GM12878 (cell line): Measurements from ENCODE around the gene EPB41L2. TPM values are rescaled to one million over a fixed set of nuclear protein-coding genes. Genes with fewer than 3 reads are reported as not detected.

Experiments used
- ATAC-seq: fragments of 200-7000 bp; cut with Tn5 transposase; 3 replicates; pipeline ENCODE4 v1.9.1; 2020; ENCODE audit warnings: mild to moderate bottlenecking, moderate library complexity
- BruUV-seq: library from RNA; stranded (reverse); fragments of 400-500 nt; replicated peaks from 2 replicates; lab custom pipeline; 2021; lab: Mats Ljungman, UMichigan
- CTCF ChIA-PET: fragments of 300-600 bp; sonication (Branson Sonifier 250); formaldehyde crosslinking; extraction: SDS; loops from one replicate; lab custom pipeline; 2021; ENCODE audit warnings: inconsistent platforms; lab: Yijun Ruan, JAX
- POLR2A ChIA-PET: fragments of 350-600 bp; formaldehyde crosslinking; extraction: SDS; loops from one replicate; lab custom pipeline; 2021; ENCODE audit warnings: inconsistent platforms; lab: Charles Lee
- RAD21 ChIA-PET: fragments of 300-600 bp; sonication (Branson Sonifier 250); formaldehyde crosslinking; loops from one replicate; lab custom pipeline; 2023; ENCODE audit warnings: antibody characterized with exemption; ENCODE audit not compliant: unreplicated experiment; lab: Charles Lee
- SMC1A ChIA-PET: fragments of 300-600 bp; sonication (Branson Sonifier 250); formaldehyde crosslinking; loops from one replicate; lab custom pipeline; 2023; ENCODE audit not compliant: unreplicated experiment, uncharacterized antibody; lab: Charles Lee
- DNase-seq: peaks from one replicate; pipeline ENCODE4 v3.0.0-alpha.2; 2011; ENCODE audit warnings: low read depth, low spot score
- FAIRE-seq: peaks from 3 replicates; lab custom pipeline; 2011; peaks lifted over from hg19 to GRCh38; lab: Jason Lieb, UNC
- H2AFZ ChIP-seq: 2 replicates; pipeline ENCODE4 v1.6.0; 2011; ENCODE audit warnings: low read depth, low read length, control low read depth; ENCODE audit not compliant: control insufficient read depth
- H3K27ac ChIP-seq: 2 replicates; pipeline ENCODE4 v1.5.1; 2011; ENCODE audit warnings: control low read depth; ENCODE audit not compliant: control insufficient read depth, insufficient read depth
- H3K27me3 ChIP-seq, 2 experiments: replicated peaks in 1 of 2; 2 replicates each; pipeline versions ENCODE4 v1.6.0 to v1.6.1; 2011; ENCODE audit warnings: low read length in 1 of 2; ENCODE audit not compliant: control insufficient read depth in 2 of 2, insufficient read depth in 2 of 2
- H3K36me3 ChIP-seq, 2 experiments: 2 replicates each; pipeline ENCODE4 v1.5.1; 2011; ENCODE audit warnings: low read length in 1 of 2; ENCODE audit not compliant: control insufficient read depth in 2 of 2, insufficient read depth in 2 of 2
- H3K4me1 ChIP-seq: 2 replicates; pipeline ENCODE4 v1.6.1; 2011; ENCODE audit warnings: mild to moderate bottlenecking, low read length, moderate library complexity, mixed read lengths; ENCODE audit not compliant: control insufficient read depth, insufficient read depth
- H3K4me2 ChIP-seq: 2 replicates; pipeline ENCODE4 v1.6.0; 2011; ENCODE audit warnings: control low read depth; ENCODE audit not compliant: control insufficient read depth, insufficient read depth
- H3K4me3 ChIP-seq: fragments of 200-600 bp; sonication (generic); 2 replicates; pipeline ENCODE4 v1.5.1; 2016
- H3K79me2 ChIP-seq: 2 replicates; pipeline ENCODE4 v1.6.0; 2011; ENCODE audit warnings: low read length; ENCODE audit not compliant: control insufficient read depth, insufficient read depth
- H3K9ac ChIP-seq: 2 replicates; pipeline ENCODE4 v1.8.0; 2011; ENCODE audit warnings: low read length, control low read depth, mixed read lengths; ENCODE audit not compliant: control insufficient read depth, insufficient read depth
- H3K9me3 ChIP-seq: replicated peaks from 3 replicates; pipeline ENCODE4 v1.5.1; 2011; ENCODE audit warnings: mild to moderate bottlenecking, low read length; ENCODE audit not compliant: control insufficient read depth, insufficient read depth
- H4K20me1 ChIP-seq: 2 replicates; pipeline ENCODE4 v1.6.0; 2011; ENCODE audit not compliant: control insufficient read depth, insufficient read depth
- IKZF1 ChIP-seq: fragments of 450-650 bp; conservative IDR thresholded peaks from 2 replicates; pipeline ENCODE4 v1.6.1; 2017; ENCODE audit warnings: antibody characterized with exemption, mild to moderate bottlenecking
- NFIC ChIP-seq: IDR thresholded peaks from 2 replicates; pipeline ENCODE4 v1.6.1; 2012; ENCODE audit warnings: low read depth, mild to moderate bottlenecking, inconsistent platforms, low read length, moderate library complexity
- NFYA ChIP-seq: IDR thresholded peaks from 2 replicates; pipeline ENCODE4 v1.6.1; 2011; ENCODE audit warnings: low read depth, mild to moderate bottlenecking, low read length, improper control_type of control experiment, borderline replicate concordance
- PAX8 ChIP-seq: fragments of 450-650 bp; IDR thresholded peaks from 2 replicates; pipeline ENCODE4 v1.6.1; 2017; ENCODE audit warnings: mild to moderate bottlenecking, moderate library complexity
- POU2F2 ChIP-seq: IDR thresholded peaks from 3 replicates; pipeline ENCODE4 v1.6.1; 2011; ENCODE audit warnings: low read depth, mild to moderate bottlenecking, low read length, borderline replicate concordance
- RB1 ChIP-seq: fragments of 450-650 bp; formaldehyde crosslinking; IDR thresholded peaks from 2 replicates; pipeline ENCODE4 v1.6.1; 2017; ENCODE audit warnings: mild to moderate bottlenecking, borderline replicate concordance
- SMARCA5 ChIP-seq: fragments of 450-650 bp; IDR thresholded peaks from 2 replicates; pipeline ENCODE4 v1.6.1; 2017; ENCODE audit warnings: mild to moderate bottlenecking
- in situ Hi-C: fragments of 300-500 bp; cut with MboI; formaldehyde crosslinking; loops from 9 replicates; pipeline ENCODE4 v1.14.3; 2018; ENCODE audit warnings: mixed read lengths
- intact Hi-C: fragments of 100-400 bp; cut with micrococcal nuclease; formaldehyde crosslinking; loops from one replicate; pipeline ENCODE4 v1.14.2; 2022; ENCODE audit not compliant: unreplicated experiment
- polyA plus RNA-seq, 11 experiments: library from polyadenylated mRNA; depleted of rRNA in 4 of 11; unstranded in 6 of 11; stranded (reverse) in 5 of 11; fragments of >200 nt; fragmentation: Nextera tagmentation in 4 of 11; fragmentation: Illumina TruSeq in 1 of 11; extraction: Ambion mirVana in 4 of 11; extraction: Trizol in 1 of 11; gene quantifications; 1 replicate in 1 of 11; 2 replicates in 10 of 11; pipeline versions ENCODE4 v1.2.1 to v1.2.3, GENCODE V29; 2011 to 2016; ENCODE audit warnings: inconsistent platforms in 2 of 11, missing spikeins in 2 of 11, low read depth in 1 of 11
- total RNA-seq, 4 experiments: library from RNA; depleted of rRNA in 3 of 4; stranded (reverse); fragments of >200 nt in 3 of 4; fragmentation: Illumina TruSeq in 1 of 4; extraction: Trizol in 1 of 4; gene quantifications; 2 replicates each; pipeline versions ENCODE4 v1.2.1 to v1.2.3, GENCODE V29; 2013 to 2021
- TF ChIP-seq, protein P1 (sequence below): fragments of 450-650 bp; IDR thresholded peaks from 2 replicates; pipeline ENCODE4 v1.6.1; 2016; ENCODE audit warnings: mild to moderate bottlenecking, moderate library complexity, borderline replicate concordance
- TF ChIP-seq, protein P2 (sequence below): fragments of 450-650 bp; IDR thresholded peaks from 2 replicates; pipeline ENCODE4 v1.6.1; 2016; ENCODE audit warnings: mild to moderate bottlenecking
- TF ChIP-seq, protein P3 (sequence below): fragments of 450-650 bp; IDR thresholded peaks from 2 replicates; pipeline ENCODE4 v1.6.1; 2017; ENCODE audit warnings: mild to moderate bottlenecking, moderate library complexity

Gene EPB41L2
- total and polyA plus RNA-seq, 10 of the 15 experiments (the other 5 are each of a cell fraction or from before 2014, with no cell fraction given): 7.4 to 41.6 (median 19.0) TPM

DNA sequence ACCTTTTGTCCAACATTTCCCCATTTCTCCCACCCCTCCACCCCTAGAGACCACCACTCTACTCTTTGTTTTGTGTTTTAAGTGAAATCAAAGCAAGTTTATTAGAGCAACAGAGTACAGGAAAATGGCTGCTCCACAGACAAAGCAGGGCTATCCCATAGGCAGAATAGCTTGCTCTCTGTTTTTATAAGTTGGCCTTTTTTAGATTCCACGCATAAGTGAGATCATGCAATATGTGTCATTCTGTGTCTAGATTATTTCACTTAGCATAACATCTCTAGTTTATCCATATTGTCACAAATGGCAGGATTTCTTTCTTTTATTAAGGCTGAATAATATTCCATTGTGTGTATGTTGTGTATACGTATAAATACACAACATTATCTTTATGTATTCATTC is 266.0 kb downstream of the EPB41L2 start (continued):
- TF ChIP-seq RB1 (no peak), NFYA (no peak), PAX8 (no peak)
- TF ChIP-seq, protein P1, sequence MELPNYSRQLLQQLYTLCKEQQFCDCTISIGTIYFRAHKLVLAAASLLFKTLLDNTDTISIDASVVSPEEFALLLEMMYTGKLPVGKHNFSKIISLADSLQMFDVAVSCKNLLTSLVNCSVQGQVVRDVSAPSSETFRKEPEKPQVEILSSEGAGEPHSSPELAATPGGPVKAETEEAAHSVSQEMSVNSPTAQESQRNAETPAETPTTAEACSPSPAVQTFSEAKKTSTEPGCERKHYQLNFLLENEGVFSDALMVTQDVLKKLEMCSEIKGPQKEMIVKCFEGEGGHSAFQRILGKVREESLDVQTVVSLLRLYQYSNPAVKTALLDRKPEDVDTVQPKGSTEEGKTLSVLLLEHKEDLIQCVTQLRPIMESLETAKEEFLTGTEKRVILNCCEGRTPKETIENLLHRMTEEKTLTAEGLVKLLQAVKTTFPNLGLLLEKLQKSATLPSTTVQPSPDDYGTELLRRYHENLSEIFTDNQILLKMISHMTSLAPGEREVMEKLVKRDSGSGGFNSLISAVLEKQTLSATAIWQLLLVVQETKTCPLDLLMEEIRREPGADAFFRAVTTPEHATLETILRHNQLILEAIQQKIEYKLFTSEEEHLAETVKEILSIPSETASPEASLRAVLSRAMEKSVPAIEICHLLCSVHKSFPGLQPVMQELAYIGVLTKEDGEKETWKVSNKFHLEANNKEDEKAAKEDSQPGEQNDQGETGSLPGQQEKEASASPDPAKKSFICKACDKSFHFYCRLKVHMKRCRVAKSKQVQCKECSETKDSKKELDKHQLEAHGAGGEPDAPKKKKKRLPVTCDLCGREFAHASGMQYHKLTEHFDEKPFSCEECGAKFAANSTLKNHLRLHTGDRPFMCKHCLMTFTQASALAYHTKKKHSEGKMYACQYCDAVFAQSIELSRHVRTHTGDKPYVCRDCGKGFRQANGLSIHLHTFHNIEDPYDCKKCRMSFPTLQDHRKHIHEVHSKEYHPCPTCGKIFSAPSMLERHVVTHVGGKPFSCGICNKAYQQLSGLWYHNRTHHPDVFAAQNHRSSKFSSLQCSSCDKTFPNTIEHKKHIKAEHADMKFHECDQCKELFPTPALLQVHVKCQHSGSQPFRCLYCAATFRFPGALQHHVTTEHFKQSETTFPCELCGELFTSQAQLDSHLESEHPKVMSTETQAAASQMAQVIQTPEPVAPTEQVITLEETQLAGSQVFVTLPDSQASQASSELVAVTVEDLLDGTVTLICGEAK: no peak

DNA sequence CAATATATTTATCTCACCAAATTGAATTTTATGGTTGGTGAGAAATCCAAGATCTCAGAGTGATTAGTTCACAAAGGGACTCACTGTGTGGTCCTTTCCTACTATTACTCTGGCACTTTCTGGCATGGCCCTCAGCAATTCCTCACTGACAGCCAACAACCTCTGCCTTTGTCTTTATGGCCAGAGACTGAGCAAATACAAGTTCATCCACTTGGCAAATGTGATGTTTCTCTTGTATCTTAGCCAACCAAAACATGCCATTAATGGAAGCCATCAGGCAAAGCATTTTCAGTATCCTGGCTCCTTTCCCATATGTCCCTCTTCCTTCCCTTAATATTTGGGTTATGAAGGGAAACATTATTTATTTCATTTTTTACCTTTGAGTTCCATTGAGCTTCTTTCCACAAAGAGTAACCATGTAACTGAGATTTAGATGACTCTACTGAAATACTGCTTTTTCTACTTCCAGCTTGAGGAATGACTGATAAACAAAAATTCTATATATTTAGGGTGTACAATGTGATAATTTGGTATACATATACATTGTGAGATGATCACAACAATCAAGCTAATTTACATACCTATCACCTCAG is 266.6 kb downstream of the EPB41L2 start:
- no peaks in the 10 kb centered on the region for H3K36me3 ChIP-seq
- peak; percentile 35 for FAIRE-seq
- no TSS peak for BruUV-seq
- no peak overlapping the region for H3K4me3 ChIP-seq
- intact Hi-C loops (no loop called here), in situ Hi-C loops (no loop called here)
- H3K27ac ChIP-seq: no peak overlapping the region
- no peaks in the 10 kb centered on the region for H3K79me2 ChIP-seq
- RAD21 ChIA-PET: no interaction called here
- H3K9me3 ChIP-seq: no peaks in the 10 kb centered on the region
- H3K9ac ChIP-seq: no peak overlapping the region
- H3K4me1 ChIP-seq: no peaks in the 10 kb centered on the region
- no peak overlapping the region for H3K4me2 ChIP-seq
- SMC1A ChIA-PET: interaction anchor here (0.6 kb wide), 1 partner anchor 940 kb away, joined by 3 read pairs; no protein-coding TSS in a partner anchor
- H4K20me1 ChIP-seq: no peaks in the 10 kb centered on the region
- CTCF ChIA-PET: no interaction called here
- H2AFZ ChIP-seq: no peak overlapping the region
- H3K27me3 ChIP-seq: no peaks in the 10 kb centered on the region
- ATAC-seq: no peak
- POLR2A ChIA-PET: no interaction called here
- DNase-seq: no peak
- TF ChIP-seq NFIC (no peak), POU2F2 (no peak), SMARCA5 (no peak), IKZF1 (no peak)
- TF ChIP-seq, protein P2, sequence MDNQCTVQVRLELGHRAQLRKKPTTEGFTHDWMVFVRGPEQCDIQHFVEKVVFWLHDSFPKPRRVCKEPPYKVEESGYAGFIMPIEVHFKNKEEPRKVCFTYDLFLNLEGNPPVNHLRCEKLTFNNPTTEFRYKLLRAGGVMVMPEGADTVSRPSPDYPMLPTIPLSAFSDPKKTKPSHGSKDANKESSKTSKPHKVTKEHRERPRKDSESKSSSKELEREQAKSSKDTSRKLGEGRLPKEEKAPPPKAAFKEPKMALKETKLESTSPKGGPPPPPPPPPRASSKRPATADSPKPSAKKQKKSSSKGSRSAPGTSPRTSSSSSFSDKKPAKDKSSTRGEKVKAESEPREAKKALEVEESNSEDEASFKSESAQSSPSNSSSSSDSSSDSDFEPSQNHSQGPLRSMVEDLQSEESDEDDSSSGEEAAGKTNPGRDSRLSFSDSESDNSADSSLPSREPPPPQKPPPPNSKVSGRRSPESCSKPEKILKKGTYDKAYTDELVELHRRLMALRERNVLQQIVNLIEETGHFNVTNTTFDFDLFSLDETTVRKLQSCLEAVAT: no peak
- TF ChIP-seq, protein P3, sequence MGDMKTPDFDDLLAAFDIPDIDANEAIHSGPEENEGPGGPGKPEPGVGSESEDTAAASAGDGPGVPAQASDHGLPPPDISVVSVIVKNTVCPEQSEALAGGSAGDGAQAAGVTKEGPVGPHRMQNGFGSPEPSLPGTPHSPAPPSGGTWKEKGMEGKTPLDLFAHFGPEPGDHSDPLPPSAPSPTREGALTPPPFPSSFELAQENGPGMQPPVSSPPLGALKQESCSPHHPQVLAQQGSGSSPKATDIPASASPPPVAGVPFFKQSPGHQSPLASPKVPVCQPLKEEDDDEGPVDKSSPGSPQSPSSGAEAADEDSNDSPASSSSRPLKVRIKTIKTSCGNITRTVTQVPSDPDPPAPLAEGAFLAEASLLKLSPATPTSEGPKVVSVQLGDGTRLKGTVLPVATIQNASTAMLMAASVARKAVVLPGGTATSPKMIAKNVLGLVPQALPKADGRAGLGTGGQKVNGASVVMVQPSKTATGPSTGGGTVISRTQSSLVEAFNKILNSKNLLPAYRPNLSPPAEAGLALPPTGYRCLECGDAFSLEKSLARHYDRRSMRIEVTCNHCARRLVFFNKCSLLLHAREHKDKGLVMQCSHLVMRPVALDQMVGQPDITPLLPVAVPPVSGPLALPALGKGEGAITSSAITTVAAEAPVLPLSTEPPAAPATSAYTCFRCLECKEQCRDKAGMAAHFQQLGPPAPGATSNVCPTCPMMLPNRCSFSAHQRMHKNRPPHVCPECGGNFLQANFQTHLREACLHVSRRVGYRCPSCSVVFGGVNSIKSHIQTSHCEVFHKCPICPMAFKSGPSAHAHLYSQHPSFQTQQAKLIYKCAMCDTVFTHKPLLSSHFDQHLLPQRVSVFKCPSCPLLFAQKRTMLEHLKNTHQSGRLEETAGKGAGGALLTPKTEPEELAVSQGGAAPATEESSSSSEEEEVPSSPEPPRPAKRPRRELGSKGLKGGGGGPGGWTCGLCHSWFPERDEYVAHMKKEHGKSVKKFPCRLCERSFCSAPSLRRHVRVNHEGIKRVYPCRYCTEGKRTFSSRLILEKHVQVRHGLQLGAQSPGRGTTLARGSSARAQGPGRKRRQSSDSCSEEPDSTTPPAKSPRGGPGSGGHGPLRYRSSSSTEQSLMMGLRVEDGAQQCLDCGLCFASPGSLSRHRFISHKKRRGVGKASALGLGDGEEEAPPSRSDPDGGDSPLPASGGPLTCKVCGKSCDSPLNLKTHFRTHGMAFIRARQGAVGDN: no peak
